ENCODE measurements around the gene CFAP299.

GRCh38 chr4:80812145-80812544 is 476.6 kb downstream of the CFAP299 start:
- TF ChIP-seq CTCF (IDR thresholded peaks at IDR 0.05; ENCODE audit: extremely low read depth in 1 of 2, insufficient read depth in 1 of 2, low read depth in 1 of 2, low read length in 2 of 2) = no peak
- TF ChIP-seq MAX (IDR thresholded peaks at IDR 0.05; ENCODE audit: insufficient read depth, insufficient read length) = no peak
- TF ChIP-seq JUN (IDR thresholded peaks at IDR 0.05; ENCODE audit: borderline replicate concordance, insufficient read depth, insufficient read length, low read depth) = no peak
- no peak for TF ChIP-seq POLR2A (IDR thresholded peaks at IDR 0.05; ENCODE audit: low read depth, low read length)
- TF ChIP-seq MYC (IDR thresholded peaks at IDR 0.05; ENCODE audit: low read depth, low read length) = no peak

All from endothelial cell of umbilical vein (primary cell).